GM19193 (cell line): ENCODE results near the gene GSK3A.

Experiments used
- POLR2A ChIP-seq: IDR thresholded peaks from 4 replicates; pipeline ENCODE4 v1.6.1; 2011; ENCODE audit not compliant: insufficient read depth, insufficient read length; ENCODE audit errors: extremely low read depth

Gene GSK3A

GRCh38 chr19:42214810-42215485, 27.5 kb downstream of the GSK3A start:
- TF ChIP-seq POLR2A = no peak

GRCh38 chr19:42212886-42213285, 29.5 kb downstream of the GSK3A start:
- no peak for TF ChIP-seq POLR2A

- no peak for TF ChIP-seq POLR2A
These were observed 33.8 kb downstream of the GSK3A start for GRCh38 chr19:42208612-42209011.

- TF ChIP-seq POLR2A = no peak
These were observed 34.6 kb downstream of the GSK3A start for GRCh38 chr19:42207767-42208271.

GRCh38 chr19:42206871-42207755, 35.3 kb downstream of the GSK3A start:
- TF ChIP-seq POLR2A = no peak

- no peak for TF ChIP-seq POLR2A
These were observed 37.7 kb downstream of the GSK3A start for GRCh38 chr19:42204664-42205063.

- no peak for TF ChIP-seq POLR2A
These were observed 38.7 kb downstream of the GSK3A start for GRCh38 chr19:42203700-42204099.

GRCh38 chr19:42202290-42202880, 40.0 kb downstream of the GSK3A start:
- no peak for TF ChIP-seq POLR2A

- TF ChIP-seq POLR2A = peak; percentile 57
These were observed 40.7 kb downstream of the GSK3A start for GRCh38 chr19:42201489-42202289.

GRCh38 chr19:42200116-42200715, 42.2 kb downstream of the GSK3A start:
- TF ChIP-seq POLR2A = no peak

GRCh38 chr19:42199440-42200115, 42.8 kb downstream of the GSK3A start:
- TF ChIP-seq POLR2A = peak; percentile 46

- TF ChIP-seq POLR2A = peak; percentile 47
These were observed 43.5 kb downstream of the GSK3A start for GRCh38 chr19:42198676-42199439.

GRCh38 chr19:42197375-42197817, 45.0 kb downstream of the GSK3A start:
- TF ChIP-seq POLR2A = no peak
